Measurements from ENCODE around the gene NTN1. TPM values are rescaled to one million over a fixed set of nuclear protein-coding genes. Genes with fewer than 3 reads are reported as not detected.

Gene NTN1
- total RNA-seq, 1 donor from 2014 or later = 1.1 TPM

DNA sequence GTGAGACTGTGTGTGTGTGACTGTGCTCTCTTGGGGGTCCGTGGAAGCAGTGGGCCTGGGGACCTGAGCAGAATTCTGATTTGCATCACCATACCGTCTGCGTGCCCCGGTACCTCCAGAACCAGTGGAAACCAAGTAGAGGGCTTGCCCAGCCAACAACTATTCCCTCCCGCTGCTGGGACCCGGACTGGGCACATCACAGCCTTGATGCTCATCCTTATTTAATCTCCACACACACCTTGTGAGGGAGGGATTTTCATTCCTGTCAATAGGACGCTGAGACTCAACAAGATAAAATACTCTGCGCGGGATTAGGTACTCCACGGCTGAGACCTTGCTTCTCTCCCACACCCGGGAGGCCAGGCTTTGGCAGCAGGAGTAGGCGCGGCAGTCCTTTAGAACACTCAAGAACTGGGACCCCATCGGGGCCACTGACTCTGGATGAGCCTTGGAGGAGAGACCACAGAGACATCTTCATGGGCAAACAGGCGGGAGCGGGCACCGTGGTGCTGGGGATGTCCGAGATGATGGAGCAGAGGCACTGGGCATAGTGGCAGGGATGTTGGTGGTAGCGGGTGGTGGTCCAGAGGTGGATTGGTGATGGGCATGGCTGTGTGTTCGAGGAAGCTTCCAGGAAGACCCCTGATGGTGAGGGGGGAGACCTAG lies 208.0 kb downstream of the NTN1 start:
- no peak for DNase-seq
- intact Hi-C loops (cut with micrococcal nuclease) = no loop called here
- Mint-ChIP-seq H3K4me1 (no peaks in the 10 kb centered on the region), H3K27me3 (peaks cover 7% of the 10 kb centered on the region), H3K27ac (no peak overlapping the region), H3K4me3 (no peak overlapping the region), H3K9me3 (no peaks in the 10 kb centered on the region), H3K36me3 (ENCODE audit: low read depth) (no peaks in the 10 kb centered on the region)
- ChIA-PET POLR2A (no interaction called here), CTCF (no interaction called here)
- TF ChIP-seq, protein P1, sequence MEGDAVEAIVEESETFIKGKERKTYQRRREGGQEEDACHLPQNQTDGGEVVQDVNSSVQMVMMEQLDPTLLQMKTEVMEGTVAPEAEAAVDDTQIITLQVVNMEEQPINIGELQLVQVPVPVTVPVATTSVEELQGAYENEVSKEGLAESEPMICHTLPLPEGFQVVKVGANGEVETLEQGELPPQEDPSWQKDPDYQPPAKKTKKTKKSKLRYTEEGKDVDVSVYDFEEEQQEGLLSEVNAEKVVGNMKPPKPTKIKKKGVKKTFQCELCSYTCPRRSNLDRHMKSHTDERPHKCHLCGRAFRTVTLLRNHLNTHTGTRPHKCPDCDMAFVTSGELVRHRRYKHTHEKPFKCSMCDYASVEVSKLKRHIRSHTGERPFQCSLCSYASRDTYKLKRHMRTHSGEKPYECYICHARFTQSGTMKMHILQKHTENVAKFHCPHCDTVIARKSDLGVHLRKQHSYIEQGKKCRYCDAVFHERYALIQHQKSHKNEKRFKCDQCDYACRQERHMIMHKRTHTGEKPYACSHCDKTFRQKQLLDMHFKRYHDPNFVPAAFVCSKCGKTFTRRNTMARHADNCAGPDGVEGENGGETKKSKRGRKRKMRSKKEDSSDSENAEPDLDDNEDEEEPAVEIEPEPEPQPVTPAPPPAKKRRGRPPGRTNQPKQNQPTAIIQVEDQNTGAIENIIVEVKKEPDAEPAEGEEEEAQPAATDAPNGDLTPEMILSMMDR (IDR thresholded peaks at IDR 0.05) = no peak
- ATAC-seq (ENCODE audit: low read depth) = no peak

GRCh38 chr17:9229826-9230201 lies 208.5 kb downstream of the NTN1 start:
- Mint-ChIP-seq H3K4me1 (no peaks in the 10 kb centered on the region), H3K36me3 (ENCODE audit: low read depth) (no peaks in the 10 kb centered on the region), H3K4me3 (no peak overlapping the region), H3K27me3 (peaks cover 7% of the 10 kb centered on the region), H3K27ac (no peak overlapping the region), H3K9me3 (no peaks in the 10 kb centered on the region)
- ChIA-PET POLR2A (no interaction called here), CTCF (no interaction called here)
- no peak for ATAC-seq (ENCODE audit: low read depth)
- no peak for DNase-seq
- TF ChIP-seq, protein P1 (IDR thresholded peaks at IDR 0.05) = no peak
- intact Hi-C loops (cut with micrococcal nuclease) = no loop called here

DNA sequence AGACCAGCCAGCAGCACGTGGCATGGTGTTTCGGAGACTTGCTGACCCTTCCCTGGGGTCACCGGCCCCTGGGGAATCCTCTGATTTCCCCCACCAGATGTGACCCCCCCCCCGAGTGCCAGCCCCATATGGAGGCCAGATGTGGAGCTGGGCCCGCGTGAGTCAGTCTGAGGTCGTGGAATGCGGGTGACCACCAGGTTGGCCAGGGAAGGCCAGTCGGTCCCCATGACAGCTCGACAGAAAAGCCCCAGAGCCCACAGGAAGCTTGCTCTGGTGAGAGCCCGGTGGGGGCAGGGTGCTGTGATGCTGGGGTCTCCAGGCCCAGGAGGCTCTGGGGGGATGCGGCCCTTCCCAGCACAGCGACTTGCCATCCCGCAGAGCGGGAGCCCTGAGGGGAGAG lies 209.0 kb downstream of the NTN1 start:
- TF ChIP-seq, protein P1 (IDR thresholded peaks at IDR 0.05) = no peak
- no peak overlapping the region for H3K4me3 Mint-ChIP-seq
- no peaks in the 10 kb centered on the region for H3K9me3 Mint-ChIP-seq
- intact Hi-C loops (cut with micrococcal nuclease) = no loop called here
- CTCF ChIA-PET = no interaction called here
- no peaks in the 10 kb centered on the region for H3K36me3 Mint-ChIP-seq (ENCODE audit: low read depth)
- no peak for ATAC-seq (ENCODE audit: low read depth)
- no peaks in the 10 kb centered on the region for H3K4me1 Mint-ChIP-seq
- POLR2A ChIA-PET = interaction anchor here (0.5 kb wide), 1 partner anchor 265 kb away, joined by 3 read pairs; the partner anchor contains the start of gene PIK3R5
- no peak for DNase-seq
- H3K27ac Mint-ChIP-seq = no peak overlapping the region
- H3K27me3 Mint-ChIP-seq = peaks cover 7% of the 10 kb centered on the region

DNA sequence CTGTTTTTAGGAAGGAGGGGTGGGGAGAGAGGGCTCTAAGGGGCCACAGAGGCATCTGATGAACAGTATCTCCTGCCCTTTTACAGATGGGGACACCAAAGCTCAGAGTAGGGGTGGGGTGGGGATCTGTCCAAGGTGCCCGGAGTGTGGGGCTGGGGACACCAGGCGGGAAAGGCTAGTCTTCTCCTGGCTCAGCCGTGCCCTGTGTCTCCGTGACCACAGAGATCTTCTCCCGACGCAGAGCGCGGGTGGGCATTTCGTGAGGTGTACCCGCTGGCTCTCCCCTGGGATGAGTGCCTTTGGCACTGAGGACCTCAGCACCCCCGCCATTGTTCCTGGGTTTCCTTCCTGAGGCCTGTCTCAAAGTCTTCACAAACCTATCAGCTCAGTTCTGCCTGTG lies 209.6 kb downstream of the NTN1 start:
- intact Hi-C loops (cut with micrococcal nuclease) = no loop called here
- Mint-ChIP-seq H3K4me3 (no peak overlapping the region), H3K27ac (no peak overlapping the region), H3K4me1 (no peaks in the 10 kb centered on the region), H3K9me3 (no peaks in the 10 kb centered on the region), H3K27me3 (peaks cover 7% of the 10 kb centered on the region), H3K36me3 (ENCODE audit: low read depth) (no peaks in the 10 kb centered on the region)
- TF ChIP-seq, protein P1 (IDR thresholded peaks at IDR 0.05) = no peak
- CTCF ChIA-PET = no interaction called here
- POLR2A ChIA-PET = no interaction called here
- no peak for ATAC-seq (ENCODE audit: low read depth)
- no peak for DNase-seq

- H3K9me3 Mint-ChIP-seq = no peaks in the 10 kb centered on the region
- H3K27me3 Mint-ChIP-seq = peaks cover 7% of the 10 kb centered on the region
- H3K4me1 Mint-ChIP-seq = no peaks in the 10 kb centered on the region
- CTCF ChIA-PET = no interaction called here
- DNase-seq = no peak
- TF ChIP-seq, protein P1 (IDR thresholded peaks at IDR 0.05) = no peak
- no peaks in the 10 kb centered on the region for H3K36me3 Mint-ChIP-seq (ENCODE audit: low read depth)
- no peak overlapping the region for H3K27ac Mint-ChIP-seq
- H3K4me3 Mint-ChIP-seq = no peak overlapping the region
- intact Hi-C loops (cut with micrococcal nuclease) = no loop called here
- POLR2A ChIA-PET = no interaction called here
- no peak for ATAC-seq (ENCODE audit: low read depth)
These were observed 210.3 kb downstream of the NTN1 start for GRCh38 chr17:9231449-9232154.
